ENCODE data around the gene ZXDA.
"Not testable (repeated sequence)": the region's sequence is repeated elsewhere in the genome, so short reads cannot be mapped to it uniquely, and the experiment has no call there.

Gene ZXDA, protein sequence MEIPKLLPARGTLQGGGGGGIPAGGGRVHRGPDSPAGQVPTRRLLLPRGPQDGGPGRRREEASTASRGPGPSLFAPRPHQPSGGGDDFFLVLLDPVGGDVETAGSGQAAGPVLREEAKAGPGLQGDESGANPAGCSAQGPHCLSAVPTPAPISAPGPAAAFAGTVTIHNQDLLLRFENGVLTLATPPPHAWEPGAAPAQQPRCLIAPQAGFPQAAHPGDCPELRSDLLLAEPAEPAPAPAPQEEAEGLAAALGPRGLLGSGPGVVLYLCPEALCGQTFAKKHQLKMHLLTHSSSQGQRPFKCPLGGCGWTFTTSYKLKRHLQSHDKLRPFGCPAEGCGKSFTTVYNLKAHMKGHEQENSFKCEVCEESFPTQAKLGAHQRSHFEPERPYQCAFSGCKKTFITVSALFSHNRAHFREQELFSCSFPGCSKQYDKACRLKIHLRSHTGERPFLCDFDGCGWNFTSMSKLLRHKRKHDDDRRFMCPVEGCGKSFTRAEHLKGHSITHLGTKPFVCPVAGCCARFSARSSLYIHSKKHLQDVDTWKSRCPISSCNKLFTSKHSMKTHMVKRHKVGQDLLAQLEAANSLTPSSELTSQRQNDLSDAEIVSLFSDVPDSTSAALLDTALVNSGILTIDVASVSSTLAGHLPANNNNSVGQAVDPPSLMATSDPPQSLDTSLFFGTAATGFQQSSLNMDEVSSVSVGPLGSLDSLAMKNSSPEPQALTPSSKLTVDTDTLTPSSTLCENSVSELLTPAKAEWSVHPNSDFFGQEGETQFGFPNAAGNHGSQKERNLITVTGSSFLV

DNA sequence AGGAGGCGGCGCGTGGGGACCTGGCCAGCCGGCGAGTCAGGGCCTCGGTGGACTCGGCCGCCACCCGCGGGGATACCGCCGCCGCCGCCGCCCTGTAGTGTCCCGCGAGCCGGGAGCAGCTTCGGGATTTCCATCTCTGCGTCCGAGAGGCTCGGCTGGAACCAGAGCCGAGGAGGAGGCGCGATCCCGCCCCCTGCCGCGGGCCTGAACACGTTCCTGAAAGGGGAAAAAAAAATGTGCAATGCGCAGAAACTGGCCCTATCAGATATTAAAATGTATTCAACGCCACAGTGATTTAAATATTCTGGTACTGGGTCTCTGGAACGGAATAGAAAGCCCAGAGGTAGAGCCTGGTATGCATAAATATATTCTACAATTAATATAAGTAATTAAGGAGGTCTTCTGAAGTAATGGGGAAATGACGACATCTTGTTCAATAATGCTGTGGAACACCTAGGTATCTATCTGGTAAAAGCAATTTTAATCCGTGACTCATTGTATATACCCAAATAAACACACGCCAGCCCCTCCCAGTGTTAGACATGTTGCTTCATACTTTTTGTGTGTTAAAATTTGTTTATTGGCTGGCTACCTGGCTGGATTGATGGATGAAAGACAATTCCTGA is at the start of gene ZXDA:
Gene ZXDA, minus strand, starts transcription at position 172 of the 626 bp plus-strand sequence. Its CDS starts 38 bp downstream, at position 134.
- in situ Hi-C loops (cut with MboI; ENCODE audit: low sequenced_read_pairs): not testable (repeated sequence)

DNA sequence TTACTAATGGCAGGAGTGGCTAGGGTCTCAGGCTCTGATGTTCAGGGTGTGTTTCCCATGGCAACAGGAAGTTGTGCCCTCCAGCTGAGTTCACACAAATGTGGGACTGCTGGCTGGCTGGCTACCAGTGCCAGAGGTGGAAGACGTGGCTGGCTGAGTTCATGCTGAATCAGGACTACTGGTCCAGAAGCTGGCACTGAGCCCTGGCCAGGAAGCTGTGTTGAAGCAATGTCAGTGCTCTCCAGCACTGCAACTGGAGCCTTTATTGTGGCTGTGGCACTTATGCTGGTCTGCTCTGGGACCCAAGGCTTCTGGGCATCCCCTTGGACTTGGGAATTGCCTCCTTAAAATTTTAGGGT is 42.0 kb upstream of the ZXDA start:
- in situ Hi-C loops (cut with MboI; ENCODE audit: low sequenced_read_pairs): no loop called here

DNA sequence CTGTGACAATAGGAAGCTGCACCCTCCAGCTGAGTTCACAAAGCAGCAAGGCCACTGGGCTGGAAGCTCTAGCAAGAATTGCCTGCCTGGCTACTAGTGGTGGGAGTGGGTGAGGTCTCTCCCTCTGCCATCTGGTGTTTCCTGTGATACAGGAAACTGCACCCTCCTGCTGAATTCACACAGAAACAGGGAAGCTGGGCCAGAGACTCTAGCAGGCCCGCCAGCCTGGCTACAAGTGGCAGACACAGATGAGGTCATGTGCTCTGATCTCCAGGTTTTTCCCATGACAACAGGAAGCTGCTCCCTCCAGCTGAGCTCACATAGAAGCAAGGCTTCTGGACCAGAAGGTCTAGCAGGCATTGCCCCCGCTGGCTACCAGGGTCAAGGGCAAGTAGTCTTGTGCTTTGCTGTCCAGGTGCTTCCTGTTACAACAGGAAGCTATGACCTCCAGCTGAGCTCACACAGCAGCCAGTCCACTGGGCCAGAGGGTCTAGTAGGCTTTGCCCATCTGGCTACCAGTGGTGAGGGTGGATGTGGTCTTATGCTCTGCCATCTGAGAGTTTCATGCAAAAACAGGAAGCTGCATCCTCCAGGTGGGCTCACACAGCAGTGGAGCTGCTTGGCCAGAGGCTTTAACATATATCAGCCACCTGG is 41.5 kb upstream of the ZXDA start:
- in situ Hi-C loops (cut with MboI; ENCODE audit: low sequenced_read_pairs): no loop called here

DNA sequence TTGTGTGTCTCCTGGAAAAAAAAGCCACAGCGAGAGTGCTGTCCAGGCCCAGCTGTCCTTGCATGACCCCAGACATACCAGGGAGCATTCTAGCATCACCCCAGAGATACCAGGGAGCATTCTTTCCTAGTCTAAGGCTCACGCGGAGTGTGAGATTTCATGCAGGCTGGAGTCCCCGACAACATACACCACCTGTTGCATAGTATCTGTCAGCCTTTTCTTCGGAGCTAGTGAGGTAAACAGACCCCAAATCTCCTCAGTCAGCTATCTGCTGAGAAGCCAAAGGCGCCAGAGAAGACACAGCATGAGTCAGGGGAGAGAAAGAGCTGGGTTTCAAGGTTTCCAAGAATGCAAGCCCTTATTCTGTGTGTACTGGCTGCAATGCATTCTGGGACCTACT is 23.1 kb upstream of the ZXDA start:
- in situ Hi-C loops (cut with MboI; ENCODE audit: low sequenced_read_pairs): no loop called here

DNA sequence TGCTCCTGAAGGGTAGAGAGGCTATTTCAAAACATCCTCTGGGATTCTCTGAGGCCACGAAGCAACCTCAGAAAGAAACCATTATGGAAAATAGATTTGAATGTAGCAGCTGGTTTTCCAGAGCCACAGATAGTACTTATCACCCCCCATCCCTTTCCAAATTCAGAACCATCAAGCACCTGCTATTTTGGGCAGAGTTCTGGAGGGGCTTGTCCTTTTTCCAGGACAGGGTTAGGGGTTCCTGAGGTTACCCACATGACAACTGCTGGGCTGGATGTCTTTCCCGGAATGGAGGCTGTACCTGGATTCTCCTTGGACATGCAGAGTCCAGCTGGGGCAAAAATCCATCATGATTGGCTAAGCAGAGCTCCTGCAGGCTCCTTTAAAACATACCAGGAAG is 22.0 kb upstream of the ZXDA start:
- in situ Hi-C loops (cut with MboI; ENCODE audit: low sequenced_read_pairs): no loop called here

DNA sequence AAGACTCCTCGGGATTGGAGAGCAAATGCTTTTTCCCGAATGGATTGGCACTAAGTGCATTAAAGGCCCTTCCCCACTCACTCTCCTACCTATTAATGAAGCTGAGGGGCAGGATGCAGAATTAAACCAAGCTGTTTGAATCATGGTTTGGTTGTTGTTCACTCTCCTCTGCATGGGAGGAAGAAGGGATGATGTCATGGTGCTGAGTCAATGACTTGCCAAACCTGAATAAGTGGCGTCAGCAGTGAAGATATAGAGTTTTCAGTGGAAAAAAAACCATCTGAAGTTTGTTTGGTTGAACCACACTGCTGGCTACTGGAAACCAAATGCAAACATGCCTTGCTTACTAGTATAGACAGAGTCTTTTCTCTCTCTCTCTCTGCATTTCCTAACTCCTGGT is 19.8 kb upstream of the ZXDA start:
- in situ Hi-C loops (cut with MboI; ENCODE audit: low sequenced_read_pairs): no loop called here

DNA sequence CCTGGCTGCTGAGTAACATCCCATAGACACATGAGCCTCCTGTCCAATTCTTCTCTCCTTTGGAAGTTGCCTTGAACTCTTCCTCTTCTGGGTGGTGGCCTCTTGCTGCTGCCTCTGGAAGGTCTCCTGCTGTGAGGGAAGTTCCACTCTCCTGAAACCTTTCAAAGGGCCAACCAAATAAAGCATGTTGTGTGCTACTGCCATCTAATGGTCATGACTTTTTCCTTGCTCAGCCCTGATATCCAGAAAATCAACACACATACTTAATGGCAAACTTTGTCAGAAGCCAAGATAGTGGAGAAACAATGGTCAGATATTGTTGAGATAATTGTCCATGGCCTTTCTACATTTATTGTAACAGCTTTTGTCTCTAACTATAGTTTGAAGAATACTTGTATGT is 19.1 kb upstream of the ZXDA start:
- in situ Hi-C loops (cut with MboI; ENCODE audit: low sequenced_read_pairs): no loop called here

DNA sequence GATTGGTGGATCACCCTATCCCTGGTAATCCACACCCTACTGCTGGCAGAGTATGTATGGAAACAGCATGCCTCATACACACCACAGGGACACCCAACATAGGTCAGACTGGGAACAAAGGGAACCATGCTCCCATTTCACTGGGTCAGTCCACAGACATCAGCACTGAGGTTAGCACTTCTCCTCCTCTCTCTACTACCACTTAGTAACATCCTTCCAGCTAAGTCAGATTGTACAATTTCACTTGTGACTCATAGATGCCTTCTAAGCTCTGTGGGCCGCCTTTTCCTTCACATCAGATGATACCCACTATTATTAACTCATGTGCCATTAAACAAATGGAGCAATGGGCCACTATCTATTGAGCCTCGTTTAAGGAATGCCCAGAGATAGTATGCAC is 15.5 kb upstream of the ZXDA start:
- in situ Hi-C loops (cut with MboI; ENCODE audit: low sequenced_read_pairs): no loop called here

DNA sequence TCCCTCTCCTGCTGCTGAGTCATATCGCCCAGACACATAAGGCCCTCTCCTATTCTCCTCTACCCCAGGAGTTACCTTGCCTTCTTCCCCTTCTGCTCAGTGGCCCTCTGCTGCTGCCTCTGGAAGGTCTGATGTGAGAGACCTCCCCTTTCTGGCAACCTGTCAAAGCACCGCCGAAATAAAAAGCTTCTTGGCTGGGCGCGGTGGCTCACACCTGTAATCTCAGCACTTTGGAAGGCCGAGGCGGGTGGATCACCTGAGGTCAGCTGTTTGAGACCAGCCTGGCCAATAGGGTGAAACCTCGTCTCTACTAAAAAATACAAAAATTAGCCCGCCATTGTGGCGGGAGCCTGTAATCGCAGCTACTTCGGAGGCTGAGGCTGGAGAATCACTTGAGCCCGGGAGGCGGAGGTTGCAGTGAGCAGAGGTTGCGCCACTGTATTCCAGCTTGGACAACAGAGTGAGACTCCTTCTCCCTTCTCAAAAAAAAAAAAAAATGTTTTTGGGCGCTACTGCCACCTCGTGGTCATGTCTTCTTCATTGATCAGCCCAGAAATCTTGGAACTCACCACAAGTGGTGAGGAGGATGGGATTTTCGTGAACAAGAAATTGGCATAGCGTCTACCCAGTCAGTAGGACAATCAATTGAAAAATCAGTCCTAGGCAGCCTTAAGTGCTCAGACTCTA is 8.6 kb upstream of the ZXDA start:
- in situ Hi-C loops (cut with MboI; ENCODE audit: low sequenced_read_pairs): no loop called here

DNA sequence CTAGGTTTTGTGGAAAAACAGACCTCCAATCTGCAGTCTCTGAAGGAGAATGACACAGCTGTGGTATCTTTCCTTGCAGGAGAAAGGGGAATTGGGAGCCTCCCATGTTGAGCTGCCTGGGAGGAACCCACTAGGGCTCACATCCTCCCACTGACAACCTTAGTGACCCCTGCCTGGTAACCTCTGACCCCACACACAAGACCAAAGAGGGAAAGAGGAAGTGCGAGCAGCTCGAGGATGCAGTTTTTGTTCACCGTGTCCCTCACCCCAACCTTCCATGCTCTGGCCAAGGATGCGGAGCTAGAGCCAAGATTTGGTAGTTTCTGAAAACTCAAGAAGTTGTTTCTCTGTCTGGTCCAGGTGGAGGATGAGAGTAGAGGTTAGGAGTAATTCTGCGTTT is 5.4 kb upstream of the ZXDA start:
- in situ Hi-C loops (cut with MboI; ENCODE audit: low sequenced_read_pairs): no loop called here

DNA sequence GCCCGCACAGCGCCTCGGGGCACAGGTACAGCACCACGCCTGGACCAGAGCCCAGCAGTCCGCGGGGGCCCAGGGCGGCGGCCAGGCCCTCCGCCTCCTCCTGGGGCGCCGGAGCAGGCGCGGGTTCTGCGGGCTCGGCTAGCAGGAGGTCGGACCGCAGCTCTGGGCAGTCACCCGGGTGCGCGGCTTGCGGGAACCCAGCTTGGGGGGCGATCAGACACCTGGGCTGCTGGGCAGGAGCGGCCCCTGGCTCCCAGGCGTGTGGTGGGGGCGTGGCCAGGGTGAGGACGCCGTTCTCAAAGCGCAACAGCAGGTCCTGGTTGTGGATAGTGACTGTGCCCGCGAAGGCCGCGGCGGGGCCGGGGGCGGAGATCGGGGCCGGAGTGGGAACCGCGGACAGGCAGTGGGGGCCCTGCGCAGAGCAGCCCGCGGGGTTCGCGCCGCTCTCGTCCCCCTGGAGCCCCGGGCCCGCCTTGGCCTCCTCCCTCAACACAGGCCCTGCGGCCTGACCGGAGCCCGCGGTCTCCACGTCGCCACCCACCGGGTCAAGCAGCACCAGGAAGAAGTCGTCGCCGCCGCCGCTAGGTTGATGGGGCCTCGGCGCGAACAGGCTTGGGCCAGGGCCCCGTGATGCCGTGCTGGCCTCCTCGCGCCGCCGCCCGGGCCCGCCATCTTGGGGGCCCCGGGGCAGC is 517 bp downstream of the ZXDA start:
- in situ Hi-C loops (cut with MboI; ENCODE audit: low sequenced_read_pairs): not testable (repeated sequence)

DNA sequence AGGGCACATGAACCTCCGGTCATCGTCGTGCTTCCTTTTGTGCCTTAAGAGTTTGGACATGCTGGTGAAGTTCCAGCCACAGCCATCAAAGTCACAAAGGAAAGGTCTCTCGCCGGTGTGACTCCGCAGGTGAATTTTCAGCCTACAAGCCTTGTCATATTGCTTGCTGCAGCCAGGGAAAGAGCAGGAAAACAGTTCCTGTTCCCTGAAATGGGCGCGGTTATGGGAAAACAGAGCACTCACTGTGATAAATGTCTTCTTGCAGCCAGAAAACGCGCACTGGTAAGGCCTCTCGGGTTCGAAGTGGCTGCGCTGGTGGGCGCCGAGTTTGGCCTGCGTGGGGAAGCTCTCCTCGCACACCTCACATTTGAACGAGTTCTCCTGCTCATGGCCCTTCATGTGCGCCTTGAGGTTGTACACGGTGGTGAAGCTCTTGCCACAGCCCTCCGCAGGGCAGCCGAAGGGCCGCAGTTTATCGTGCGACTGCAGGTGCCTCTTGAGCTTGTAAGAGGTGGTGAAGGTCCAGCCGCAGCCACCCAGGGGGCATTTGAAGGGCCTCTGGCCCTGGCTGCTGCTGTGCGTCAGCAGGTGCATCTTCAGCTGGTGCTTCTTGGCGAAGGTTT is 1.2 kb downstream of the ZXDA start:
- in situ Hi-C loops (cut with MboI; ENCODE audit: low sequenced_read_pairs): not testable (repeated sequence)

DNA sequence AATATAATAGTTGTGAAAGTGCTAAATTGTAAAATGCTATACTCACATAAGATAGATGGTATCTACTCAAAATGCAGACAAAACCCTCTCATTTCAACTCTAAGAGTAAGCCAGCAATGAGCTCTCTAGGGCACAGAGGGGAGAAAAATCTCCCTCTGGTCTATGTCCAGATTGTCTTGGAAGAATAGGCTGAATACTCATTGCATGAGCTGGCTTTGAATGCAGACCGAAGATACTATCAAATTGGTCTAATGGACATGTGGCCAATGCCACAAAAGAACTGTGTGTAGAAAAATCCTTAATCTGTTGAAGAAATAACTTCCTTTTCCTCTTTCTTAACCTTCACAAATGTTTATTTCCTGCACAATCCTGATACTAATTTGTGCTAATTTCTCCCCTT is 3.5 kb downstream of the ZXDA start:
- in situ Hi-C loops (cut with MboI; ENCODE audit: low sequenced_read_pairs): no loop called here

DNA sequence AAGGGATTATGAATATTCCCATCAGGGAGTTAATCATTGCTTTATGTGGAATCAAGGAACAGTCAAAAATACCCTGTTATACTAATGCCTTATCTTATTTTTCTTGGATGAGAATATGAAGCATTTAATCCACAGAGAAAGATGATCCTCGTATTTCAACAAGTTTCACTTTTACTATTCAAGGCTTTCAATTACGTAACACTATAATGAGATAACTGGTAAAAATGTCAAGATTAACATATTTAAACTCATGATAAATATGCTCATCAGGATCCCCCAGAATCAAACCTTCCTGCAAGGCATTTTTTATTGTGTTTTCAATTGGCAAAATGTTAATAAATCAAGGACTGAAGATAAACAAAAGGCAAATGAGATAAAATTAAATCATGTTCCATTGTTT is 5.1 kb downstream of the ZXDA start:
- in situ Hi-C loops (cut with MboI; ENCODE audit: low sequenced_read_pairs): no loop called here

DNA sequence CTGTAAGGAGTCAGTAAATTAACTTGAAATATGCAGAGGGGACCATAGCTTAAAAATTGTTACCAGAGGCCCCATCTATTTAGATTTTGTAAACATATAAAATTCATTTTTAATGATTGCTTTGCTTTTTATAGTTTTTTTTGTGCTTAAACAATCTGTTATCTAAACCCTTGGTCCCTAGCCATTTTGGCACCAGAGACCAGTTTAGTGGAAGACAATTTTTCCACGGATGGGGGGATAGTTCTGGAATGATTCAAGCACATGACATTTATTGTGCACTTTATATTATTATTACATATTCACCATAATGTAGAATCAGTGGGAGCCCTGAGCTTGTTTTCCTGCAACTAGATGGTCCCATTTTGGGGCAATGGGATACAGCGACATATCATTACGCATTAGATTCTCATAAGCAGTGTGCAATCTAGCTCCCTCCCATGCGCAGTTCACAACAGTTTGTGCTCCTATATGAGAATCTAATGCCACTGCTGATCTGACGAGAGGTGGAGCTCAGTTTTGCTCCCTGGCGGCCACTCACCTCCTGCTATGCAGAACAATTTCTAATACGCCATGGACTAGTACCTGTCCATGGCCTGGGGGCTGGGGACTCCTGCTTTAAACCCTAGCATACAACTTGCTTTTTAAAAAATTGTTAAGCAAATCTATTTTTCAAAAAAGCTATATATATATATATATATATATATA is 5.9 kb downstream of the ZXDA start:
- in situ Hi-C loops (cut with MboI; ENCODE audit: low sequenced_read_pairs): no loop called here

DNA sequence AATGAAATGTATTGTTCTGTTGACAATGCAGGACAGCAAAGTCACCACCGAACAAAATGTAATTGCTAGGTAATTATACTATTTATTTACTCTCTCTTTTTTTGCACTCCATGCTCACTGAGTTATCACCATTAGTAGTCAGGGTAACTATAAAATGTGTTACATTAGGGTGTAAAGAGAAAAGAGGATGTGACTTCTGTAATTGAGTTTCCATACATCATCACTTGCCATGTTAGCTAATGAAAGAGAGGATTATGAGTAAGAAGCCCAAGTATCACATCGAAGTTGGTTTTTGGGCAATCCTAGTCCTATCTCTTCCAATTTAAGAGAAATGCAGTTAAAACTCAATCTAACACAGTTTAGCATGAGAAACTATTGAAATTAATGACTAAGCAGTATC is 7.6 kb downstream of the ZXDA start:
- in situ Hi-C loops (cut with MboI; ENCODE audit: low sequenced_read_pairs): no loop called here

DNA sequence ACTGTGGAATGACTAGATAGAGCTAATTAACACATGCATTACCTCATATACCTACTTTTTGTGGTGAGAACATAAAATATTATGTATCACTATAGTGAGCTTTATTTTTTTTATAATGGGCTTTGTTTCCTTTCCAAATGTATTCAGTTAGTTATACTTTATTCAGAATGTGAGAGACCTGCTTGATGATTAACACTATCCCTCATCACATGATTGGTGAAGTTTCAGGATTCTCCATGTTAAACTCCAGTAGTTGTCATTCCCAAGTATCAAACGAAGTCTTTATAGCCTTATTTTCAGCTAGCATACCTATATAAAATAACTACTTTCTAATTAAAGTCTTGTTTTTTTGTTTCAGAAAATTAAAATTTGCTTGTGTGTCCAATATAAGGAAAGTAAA is 8.8 kb downstream of the ZXDA start:
- in situ Hi-C loops (cut with MboI; ENCODE audit: low sequenced_read_pairs): no loop called here

DNA sequence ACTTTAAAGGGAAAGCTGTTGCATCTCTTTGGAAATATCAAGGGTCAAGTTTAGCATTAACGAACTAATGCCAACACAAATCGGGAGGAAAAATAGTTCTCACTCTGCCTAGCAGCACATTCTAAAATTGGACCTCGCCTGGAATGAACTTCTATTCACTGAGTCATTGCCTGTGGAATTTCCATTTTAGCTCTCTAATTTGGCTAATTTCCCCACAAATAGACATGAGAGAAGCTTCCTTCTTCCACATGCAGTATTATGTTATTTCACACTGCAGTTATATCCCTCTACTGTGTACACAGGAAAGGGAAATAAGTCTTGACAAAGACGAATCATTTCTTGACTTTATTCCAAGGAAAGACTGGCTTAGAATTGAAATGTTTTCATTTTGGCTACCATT is 9.3 kb downstream of the ZXDA start:
- in situ Hi-C loops (cut with MboI; ENCODE audit: low sequenced_read_pairs): no loop called here

DNA sequence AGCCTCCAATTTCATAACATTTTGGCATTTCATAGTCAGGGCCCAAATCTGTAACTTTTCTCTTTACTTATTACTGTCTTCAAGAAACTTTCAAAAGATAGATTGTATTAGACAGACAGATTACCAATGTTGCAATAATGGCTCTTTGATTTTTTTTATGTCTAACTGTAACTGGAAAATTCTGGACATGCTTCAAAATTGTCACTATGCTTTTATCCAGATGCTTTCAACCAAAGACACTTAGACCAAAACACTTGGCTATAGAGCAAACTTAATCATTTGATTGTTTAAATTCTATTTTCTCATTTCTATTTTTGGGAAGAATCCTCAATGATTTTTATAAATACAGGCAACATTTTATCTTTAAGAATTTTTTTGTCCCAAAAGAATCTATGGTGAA is 10.4 kb downstream of the ZXDA start:
- in situ Hi-C loops (cut with MboI; ENCODE audit: low sequenced_read_pairs): no loop called here

Data from HL-60/S4 (cell line).